GM18502 (cell line): Measurements from ENCODE around the gene ACER1.
"Not testable (repeated sequence)": the region's sequence is repeated elsewhere in the genome, so short reads cannot be mapped to it uniquely, and the experiment has no call there.

Source experiments
- ATAC-seq: cut with Tn5 transposase; IDR thresholded peaks from one replicate; pipeline ENCODE4 v1.9.1; 2021; ENCODE audit warnings: mild to moderate bottlenecking; ENCODE audit not compliant: unreplicated experiment, poor library complexity

The ACER1 gene

DNA sequence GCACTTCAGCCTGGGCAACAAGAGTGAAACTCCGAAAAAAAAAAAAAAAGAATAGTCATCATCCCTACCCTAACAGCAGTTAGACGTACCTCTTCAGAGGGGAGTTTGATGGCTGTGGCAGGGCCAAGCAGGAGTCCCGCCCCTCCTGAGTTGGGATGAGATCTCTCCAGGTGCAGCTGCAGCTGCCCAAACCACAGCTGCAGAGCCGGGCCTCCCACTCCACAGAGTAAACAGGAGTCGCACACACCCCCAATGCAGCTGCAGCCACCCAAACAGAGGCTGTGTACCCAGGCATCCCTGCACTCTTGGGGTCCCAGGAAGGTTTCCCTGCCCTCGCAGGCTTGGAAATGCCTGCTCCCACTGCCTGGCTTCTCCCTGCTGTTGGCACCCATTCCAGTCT lies 36.2 kb downstream of the ACER1 start:
- ATAC-seq = no peak

DNA sequence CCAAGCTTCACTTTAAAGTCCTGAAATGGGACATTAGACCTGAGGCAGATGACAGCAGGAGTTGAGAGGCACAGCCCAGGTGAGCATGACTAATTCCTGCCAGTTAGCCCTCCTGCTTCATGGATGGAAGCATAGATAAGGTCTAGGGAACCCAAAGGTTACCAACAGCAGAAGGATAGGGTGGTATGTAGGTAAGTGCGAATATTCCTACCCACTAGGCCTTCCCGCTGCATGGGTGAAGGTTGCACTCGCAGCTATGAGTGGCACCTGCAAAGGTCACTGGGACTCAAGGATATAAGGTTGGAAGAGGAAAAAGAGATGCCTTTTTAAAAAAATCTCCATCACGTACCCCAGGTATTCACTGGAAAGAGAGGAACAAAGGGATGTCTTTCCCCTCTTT lies 41.4 kb downstream of the ACER1 start:
- no peak for ATAC-seq

DNA sequence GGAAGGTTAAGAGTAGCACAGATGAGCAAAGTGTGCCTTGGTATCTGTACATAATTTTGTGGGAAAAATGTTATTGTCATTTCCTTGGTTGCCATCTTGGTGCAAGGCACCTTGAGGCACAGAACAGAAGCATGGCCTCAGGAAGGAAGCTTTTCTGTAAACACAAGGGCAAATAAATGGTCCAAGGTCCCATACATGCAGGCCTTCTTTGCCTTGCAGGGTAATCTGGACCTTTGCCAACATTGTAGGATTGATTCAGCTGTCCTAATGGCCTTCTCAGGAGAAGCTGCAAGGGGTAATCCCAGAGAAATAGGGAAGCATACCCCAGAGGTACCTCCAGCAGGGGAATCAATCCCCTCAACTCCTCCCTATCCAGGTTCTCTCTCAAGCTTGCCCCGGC lies 44.7 kb downstream of the ACER1 start:
- ATAC-seq = no peak

DNA sequence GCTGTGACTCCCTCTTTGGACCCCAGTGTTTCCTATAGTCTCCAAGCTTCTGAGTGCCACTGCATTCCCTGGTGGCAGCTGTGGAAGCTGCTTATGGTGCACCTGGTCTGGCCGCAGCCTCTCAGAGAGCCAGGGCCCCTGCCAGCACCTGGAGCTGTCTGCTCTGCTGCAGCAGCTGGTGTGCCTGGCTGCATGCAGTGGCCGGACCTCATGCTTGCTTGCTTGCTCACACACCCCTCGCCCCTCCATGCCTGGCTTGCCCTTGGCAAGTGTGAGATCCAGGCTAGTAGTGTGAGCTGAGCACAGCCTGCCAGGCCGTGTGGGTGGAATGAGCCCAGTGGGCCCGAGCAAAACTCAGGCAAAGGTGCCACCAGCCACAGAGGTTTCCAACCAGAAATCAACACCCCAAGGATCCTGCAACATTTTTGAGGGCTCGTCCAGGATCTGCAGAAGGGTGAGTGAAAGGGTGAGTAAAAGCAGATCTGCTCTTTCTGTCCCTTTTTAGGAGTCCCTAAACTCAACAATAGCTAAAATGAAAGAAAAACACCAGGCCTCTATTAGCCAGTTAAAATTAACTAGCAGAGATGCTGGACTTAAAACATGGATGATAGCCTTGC lies 46.0 kb downstream of the ACER1 start:
- no peak for ATAC-seq

DNA sequence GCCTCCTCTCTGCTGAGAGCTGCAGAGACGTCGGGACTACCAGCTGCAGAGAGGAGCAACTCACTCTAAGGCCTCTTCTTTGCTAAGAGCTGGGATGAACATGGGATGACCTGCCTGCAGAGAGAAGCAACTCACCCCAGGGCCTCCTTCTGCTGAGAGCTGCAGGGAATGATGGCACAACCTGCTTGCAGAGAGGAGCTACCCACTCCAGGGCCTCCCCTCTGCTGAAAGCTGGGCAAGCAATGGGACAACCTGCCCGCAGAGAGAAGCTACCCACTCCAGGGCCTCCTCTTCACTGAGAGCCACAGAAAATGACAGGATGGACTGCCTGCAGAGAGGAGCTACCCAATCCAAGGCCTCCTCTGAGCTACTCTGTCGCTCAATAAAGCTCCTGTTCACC lies 46.7 kb downstream of the ACER1 start:
- no peak for ATAC-seq

DNA sequence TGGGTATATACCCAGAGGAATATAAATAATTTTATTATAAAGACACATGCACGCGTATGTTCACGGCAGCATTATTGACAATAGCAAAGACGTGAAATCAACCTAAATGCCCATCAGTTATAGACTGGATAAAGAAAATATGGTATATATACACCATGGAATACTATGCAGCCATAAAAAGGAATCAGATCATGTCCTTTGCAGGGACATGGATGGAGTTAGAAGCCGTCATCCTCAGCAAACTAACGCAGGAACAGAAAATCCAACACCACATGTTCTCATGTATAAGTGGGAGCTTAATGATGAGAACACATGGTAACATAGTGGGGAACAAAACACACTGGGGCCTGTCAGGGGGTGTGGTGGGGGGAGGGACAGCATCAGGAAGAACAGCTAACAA lies 51.0 kb downstream of the ACER1 start:
- not testable (repeated sequence) for ATAC-seq

DNA sequence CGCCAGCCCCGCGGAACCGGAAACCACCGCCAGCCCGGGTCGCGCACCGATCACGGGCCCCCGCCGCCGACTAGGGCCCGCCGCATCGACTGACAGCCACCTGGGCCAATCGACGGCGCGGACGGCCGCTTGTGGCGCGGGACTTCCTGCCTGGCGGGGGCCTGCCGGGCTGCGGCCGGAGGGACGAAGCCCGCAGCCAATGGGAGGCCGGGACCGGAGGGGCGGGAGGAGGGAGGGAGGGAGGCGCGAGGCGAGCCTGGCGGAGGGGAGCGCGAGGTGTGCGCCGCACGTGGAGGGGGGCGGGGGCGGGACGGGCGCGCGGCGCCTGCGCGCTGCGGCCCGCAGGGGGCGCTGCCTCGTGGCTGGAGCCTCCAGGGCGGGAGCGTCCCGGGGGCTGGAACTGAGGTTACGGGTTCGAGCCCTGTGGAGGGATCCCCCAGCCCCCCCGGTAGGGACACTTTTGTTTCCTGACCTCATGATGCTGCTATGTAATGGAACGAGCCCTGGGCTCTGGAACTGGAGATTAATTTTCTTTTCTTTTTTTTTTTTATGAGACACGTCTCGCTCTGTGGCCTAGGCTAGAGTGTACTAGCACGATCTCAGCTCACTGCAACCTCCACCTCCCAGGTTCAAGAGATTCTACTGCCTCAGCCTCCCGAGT lies 53.4 kb downstream of the ACER1 start, which contains the start of gene MLLT1:
MLLT1 (minus strand) TSS at position 45 of the 661 bp plus-strand sequence. CDS start 191 bp downstream, outside the sequence.
- ATAC-seq = peak; percentile 88

DNA sequence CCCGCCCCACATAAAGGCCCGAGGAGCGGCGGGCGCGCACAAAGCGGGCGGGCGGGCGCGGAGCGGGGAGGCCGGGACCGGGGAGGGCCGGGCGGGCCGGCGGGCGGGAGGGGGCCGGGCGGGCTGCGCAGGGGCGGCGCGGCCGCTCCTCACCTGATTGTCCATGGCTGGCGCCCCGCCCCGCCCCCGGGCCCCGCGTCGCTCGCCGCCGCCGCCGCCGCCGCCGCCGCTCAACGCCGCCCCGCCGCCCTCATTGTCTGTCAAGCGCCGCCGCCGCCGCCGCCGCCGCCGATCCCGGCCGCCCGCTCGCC lies 53.8 kb downstream of the ACER1 start:
- peak; percentile 43 for ATAC-seq

DNA sequence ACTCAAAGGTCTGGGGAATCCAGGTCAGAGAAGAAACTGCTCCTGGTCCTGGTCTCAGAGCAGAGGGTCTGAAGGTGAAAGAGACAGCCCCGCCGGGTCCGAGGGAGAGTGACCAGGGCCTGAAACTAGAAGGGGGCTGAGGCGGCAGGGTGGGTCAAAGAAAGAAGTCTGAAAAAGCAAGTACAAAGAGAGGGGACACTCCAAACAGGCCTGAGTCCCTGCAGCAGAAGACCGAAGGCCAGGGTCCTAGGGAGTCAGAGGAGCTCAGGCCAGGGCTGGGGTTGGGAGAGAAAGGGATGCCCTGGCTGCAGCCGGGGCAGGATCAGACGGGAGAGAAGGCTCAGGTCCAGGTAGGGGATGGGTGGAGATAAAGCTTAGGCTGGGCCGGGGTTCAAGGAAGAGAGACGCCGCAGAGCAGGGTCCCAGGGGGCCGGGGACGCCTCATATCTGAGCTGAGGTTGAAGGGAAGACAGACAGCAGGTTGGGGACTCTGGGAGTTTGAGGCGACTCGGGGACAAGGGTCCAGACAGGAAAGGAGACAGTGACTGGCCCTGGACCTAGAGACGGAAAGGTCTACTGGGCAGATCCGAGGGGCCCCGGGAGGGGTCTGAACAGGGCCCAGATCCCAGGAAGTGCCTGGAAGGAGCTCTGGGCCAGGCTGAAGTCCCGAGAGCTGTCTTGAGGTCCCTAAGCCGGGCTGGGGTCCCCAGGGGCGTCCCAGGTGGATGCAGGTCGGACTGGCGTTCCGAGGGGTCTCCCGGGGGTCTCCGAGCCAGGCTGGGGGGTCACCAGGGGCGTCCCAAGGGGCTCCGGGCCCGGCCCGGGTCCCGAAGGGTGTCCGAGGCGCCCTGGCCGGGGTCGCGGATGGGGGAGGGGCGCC lies 54.4 kb downstream of the ACER1 start:
- peak; percentile 11 for ATAC-seq

DNA sequence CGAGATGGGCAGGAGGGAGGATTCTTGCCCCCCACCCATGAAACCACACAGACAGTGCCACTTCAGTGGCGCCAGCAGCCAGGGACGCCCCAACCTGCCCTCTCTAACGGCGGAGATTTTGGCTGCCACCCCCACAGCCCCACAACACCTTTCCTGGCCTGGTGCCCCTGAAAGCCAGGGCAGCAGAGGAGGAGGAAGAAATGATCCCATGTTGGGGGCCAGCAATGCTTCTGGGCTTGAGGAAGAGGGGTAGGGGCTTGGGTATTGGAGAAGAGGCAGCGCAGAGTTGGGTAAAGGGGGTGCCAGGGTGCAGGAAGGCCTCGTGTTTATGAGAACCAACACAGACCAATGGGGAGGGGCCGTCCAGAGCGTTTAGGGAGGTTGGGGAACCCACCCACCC lies 55.4 kb downstream of the ACER1 start:
- no peak for ATAC-seq

DNA sequence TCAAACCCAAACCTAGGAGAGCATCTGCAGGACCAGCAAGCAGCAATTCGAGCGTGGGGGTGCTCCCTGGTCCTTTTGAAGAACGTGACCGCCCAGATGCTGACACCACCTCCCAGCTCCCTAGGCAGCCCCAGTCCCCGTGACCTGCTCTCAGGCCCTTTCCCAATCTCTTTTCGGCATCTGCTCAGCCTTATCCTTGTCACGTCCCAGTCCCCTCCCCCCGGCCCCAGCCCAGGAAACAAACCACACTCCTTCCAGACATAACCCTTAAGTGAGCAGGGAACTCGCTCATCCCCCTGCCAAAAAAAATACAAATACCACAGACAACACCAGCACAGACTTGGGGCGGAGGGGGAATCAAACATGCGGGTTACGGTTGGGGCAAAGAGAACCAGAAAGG lies 57.0 kb downstream of the ACER1 start:
- ATAC-seq = no peak

DNA sequence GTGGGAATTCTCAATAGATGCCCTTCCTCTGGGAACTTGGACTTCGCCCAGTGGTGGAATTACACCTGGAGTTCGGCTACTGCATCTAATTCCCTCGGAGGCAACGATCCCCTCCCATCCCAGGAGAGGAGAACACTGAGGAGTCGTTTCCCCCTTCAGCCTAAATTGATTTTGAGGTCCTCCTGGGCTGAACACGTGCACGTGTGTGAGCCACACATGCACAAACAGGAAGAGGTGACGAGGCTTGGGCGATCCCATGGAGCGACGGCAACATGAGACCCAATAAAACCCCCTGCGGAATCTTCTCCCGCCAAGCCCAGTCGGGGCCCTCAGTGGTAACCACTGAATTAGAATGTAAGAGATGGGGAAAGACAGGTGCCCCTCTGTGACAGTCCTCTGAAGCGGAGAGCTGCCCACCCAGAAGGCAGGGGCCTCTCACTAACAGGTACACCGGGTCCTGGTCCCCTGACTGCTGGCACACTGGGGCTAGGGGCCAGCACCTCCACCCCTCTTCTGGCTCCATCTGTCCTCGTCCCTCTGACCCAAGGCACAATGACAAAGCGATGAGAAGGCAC lies 58.2 kb downstream of the ACER1 start:
- no peak for ATAC-seq

DNA sequence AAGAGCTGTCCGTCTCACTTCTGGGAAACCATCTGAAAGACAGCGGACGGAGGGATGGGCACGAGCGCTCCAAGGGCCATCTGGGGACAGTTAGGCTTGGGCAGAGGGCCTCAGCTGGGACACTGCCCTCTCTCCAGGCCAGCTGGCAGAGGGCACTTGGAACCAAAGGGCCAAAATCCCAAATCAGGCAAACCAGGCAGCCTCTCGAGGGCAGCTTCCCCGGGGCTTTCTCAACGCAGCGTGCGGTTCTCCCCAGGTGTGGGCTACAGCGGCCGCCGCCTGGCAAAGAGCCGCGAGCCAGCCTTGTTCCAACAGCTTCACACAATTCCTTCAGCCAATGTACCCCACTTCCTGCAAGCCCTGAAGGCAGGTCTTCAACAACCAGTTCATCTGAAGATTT lies 58.7 kb downstream of the ACER1 start:
- ATAC-seq = no peak

DNA sequence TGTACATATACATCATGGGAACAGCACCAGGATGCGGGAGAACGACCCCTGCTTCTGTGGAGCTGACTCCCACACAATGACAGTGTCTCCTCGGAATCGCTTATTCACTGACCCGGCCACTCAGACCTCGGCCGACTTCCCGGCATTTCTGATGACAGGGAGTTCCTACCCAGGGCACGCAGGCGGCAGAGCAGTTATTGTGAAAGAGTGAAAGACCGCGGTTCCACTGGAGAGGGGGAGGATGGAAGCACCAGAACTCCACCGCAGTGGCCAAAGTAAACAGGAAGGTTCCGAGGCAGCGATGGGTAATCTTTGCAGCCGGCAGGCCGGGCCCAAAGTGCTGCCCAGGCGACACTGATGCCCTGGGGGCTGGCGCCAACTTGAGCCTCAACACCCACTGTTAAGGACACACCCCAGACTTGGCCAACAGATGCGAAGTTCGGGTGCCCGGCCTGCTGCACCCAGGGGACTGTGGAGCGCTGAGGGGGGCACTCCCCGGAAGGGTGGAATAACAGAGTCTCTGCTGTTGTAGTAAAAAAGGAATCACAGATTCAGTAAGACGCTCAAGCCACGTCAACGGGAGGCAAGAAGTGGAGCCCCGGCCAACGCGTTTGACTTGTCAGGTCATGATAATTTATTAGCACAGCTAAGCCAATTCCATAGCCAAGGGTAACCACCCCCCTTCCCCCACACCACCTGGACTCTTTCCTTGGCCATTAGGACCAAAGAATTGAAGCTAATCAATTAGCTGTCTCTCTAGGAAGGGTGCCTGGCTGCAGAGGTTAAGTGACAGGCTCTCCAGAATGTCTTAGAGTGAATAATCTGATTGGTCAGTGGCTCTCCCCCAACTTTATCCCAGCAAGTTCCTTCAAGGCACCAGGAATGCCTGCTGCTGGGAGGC lies 59.5 kb downstream of the ACER1 start:
- ATAC-seq = no peak

DNA sequence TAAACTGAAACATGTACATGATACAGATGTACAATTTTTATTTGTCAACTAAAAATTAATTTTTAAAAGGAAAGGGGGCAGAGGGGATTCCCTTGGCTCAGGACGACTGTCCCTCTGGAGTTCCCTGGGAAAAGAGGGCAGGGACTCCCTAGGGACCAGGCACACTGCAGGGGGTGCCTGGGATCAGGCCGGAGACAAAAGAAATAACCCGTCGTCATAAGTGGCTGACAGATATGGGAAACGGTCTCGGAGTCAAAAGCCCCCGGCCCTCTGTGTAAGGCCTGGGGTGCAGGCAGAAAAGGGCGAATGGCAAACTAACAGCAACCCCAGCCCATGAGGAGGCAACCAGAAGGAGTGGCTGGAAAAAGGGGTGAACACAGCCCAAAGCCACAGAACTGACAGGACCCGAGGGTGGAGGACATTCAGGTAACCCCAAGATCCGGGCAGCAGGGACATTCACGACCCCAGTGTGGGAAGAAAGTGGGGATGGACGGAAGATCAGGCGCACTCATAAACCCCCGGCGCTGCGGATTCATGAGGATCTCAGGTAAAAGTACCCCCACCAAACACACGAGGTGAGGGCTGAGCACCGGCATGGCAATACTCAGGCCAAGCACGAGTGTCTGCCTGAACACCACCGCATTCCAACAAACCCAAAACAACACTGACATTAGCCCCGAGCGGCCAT lies 60.4 kb downstream of the ACER1 start:
- no peak for ATAC-seq

DNA sequence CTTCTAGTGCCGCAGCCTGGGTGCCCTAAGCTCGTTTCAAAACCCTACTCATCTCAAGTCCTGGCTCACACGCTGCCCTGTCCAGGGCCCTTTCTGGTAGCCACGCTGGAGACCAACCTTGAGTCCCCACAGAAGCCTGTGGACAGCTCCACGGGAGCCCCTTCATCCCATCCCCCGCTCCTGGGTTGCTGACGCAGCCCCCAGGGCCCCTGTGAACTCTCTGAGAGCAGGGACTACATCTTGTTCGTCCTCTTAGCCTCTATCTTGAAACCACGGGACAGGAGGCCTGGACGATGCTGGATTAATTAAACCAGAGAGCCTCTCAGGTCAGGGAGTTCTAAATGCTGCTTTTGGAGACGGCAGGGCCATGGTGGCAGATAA lies 61.0 kb downstream of the ACER1 start:
- no peak for ATAC-seq

DNA sequence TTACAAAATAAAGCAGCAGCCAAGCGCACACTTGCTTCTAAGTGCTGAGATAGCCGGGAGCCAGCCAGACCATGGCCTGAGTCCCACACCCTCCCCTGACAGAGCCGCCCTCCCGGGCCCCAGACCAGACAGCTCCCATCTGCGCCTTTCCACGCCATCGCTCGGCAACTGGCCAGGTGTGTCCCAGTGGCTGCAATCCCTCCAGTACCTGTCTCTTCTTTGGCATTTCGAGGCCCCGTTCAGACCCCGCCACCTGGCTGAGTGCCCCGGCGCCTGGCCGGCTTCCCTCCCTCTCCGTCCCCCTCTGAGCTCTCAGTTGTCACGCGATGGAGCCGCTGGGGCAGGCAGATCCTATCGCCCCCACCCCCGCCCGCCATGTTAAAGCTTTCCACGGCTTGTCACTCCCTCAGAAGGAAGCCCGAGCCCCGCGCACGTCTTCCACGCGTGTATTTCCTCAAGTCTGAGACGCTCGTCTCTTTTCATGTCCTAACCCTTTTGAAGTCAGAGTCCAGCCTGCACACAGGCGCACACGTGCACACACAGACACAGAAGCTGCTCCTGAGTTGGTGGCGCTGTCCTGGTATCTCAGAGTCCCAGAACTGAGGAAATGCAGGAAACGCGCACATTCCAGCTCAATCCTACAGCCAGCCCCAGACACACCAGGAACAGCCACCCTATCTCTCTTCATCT lies 61.5 kb downstream of the ACER1 start:
- no peak for ATAC-seq

DNA sequence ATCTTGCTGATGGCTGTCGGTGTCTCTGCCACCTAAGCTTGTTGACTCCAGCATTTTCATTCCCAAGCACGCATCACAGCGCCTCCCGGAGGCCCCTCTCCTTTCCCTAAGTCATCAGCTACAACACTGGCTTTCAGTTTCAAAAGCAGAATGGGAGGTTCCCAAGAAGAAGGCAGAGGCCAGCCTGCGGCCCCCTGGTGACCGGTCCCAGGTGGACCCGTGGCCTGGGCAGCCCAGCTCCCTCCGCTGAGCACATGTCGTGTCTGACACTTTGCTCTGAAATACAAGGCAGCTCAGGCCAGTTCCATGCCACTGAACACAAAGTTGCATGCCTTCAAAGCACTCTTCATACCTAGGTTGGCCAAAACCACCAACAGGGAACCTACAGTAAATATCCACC lies 62.2 kb downstream of the ACER1 start:
- no peak for ATAC-seq

DNA sequence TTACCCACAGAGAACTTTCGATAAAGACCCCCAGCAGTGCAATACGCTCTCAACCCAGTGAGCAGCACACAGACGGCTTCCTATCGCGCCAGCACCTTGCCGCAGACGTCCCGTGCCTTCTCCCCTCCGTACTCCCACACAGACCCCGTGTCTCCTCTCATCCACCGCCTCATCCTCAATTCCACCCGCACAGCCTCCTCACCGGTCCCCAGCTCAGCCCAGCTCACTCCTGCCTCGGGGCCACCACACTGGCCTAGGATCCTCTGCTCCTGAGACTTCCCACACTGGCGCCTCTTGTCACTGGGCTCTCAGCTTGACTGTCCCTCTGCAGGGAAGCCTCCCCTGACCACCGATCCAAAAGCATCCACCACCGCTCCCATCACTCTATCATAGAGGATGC lies 62.6 kb downstream of the ACER1 start:
- no peak for ATAC-seq
